ENCODE measurements around the gene RTEL1.

Gene RTEL1

DNA sequence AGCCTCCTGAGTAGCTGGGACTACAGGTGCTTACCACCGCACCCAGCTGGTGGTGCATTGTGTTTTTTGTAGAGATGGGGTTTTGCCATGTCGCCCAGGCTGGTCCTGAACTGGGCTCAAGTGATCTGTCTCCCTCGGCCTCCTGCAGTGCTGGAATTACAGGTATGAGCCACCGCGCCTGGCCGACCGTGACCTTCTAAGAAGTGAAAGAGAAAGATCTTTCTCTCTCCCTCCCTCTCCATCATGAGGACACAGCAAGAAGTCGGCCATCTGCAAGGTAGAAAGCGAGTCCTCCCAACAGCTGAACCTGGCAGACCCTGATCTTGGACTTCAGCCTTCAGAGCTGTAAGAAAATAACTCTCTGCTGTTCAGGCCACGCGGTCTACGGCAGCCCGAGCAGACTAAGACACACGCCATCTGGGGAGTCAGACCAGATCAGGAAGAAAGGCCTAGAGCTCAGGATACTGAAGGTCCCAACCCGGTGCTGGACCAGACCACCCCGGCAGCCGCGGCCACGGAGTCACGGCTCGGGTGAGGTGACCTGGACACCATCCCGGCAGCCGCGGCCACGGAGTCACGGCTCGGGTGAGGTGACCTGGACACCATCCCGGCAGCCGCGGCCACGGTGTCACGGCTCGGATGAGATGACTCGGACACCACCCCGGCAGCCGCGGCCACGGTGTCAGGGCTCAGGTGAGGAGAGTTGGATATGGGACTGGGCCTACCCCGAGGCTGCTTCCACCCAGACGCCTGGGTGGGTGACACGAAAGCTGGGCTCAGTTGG lies 40.8 kb upstream of the RTEL1 start:
- Histone ChIP-seq H4K20me1 (ENCODE audit: insufficient read depth, low read length) (peaks cover 1% of the 10 kb centered on the region; the same call in 1 of the 2 replicates), H3K4me2 (ENCODE audit: low read depth, low read length) (no peak overlapping the region), H3K27ac (ENCODE audit: low read length) (no peak overlapping the region), H3K9me3 (replicated peaks; ENCODE audit: insufficient read depth, low read length) (no peaks in the 10 kb centered on the region), H3K36me3 (replicated peaks; ENCODE audit: insufficient read depth, low read length) (no peaks in the 10 kb centered on the region), H2AFZ (ENCODE audit: low read length) (no peak overlapping the region), H3K9me2 (replicated peaks; ENCODE audit: insufficient read depth, low read length) (no peaks in the 10 kb centered on the region), H3K27me3 (replicated peaks; ENCODE audit: insufficient read depth, low read length) (no peaks in the 10 kb centered on the region), H3K9ac (ENCODE audit: low read length) (no peak overlapping the region), H3K4me1 (ENCODE audit: low read length) (no peaks in the 10 kb centered on the region), H3K79me2 (ENCODE audit: low read length) (peaks cover 61% of the 10 kb centered on the region), H3F3A (ENCODE audit: insufficient read depth, low read length) (no peaks in the 10 kb centered on the region), H3K4me3 (ENCODE audit: low read length) (no peak overlapping the region)
- DNase-seq, result no peak
- TF ChIP-seq EZH2 (optimal IDR thresholded peaks at IDR 0.05; ENCODE audit: low read depth, low read length) (no peak), EZH2phosphoT487 (IDR thresholded peaks at IDR 0.05; ENCODE audit: low read length) (no peak)
- TF ChIP-seq, protein P1, sequence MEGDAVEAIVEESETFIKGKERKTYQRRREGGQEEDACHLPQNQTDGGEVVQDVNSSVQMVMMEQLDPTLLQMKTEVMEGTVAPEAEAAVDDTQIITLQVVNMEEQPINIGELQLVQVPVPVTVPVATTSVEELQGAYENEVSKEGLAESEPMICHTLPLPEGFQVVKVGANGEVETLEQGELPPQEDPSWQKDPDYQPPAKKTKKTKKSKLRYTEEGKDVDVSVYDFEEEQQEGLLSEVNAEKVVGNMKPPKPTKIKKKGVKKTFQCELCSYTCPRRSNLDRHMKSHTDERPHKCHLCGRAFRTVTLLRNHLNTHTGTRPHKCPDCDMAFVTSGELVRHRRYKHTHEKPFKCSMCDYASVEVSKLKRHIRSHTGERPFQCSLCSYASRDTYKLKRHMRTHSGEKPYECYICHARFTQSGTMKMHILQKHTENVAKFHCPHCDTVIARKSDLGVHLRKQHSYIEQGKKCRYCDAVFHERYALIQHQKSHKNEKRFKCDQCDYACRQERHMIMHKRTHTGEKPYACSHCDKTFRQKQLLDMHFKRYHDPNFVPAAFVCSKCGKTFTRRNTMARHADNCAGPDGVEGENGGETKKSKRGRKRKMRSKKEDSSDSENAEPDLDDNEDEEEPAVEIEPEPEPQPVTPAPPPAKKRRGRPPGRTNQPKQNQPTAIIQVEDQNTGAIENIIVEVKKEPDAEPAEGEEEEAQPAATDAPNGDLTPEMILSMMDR (IDR thresholded peaks at IDR 0.05; ENCODE audit: low read length), result no peak

DNA sequence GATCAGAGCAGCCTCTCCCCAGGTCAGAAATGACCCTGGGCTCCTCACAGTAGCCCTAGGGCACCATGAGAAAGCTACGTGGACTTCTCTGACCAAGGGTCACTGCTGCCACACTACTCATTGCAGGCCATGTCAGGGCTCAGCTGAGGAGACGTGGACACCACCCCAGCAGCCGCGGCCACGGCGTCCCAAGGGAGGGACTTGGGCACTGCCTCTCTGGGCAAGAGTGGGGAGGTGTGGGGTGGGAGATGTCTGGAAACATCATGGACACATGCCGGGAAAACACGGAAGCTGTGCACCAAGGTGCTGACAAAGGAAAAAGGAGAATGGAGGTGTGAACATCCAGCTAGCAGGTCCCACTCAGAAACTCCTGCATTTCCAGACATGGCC lies 40.2 kb upstream of the RTEL1 start:
- H4K20me1 ChIP-seq (ENCODE audit: insufficient read depth, low read length), result peaks cover 4% of the 10 kb centered on the region; the same call in 1 of the 2 replicates
- no peak overlapping the region for H3K27ac ChIP-seq (ENCODE audit: low read length)
- H3K36me3 ChIP-seq (replicated peaks; ENCODE audit: insufficient read depth, low read length), result no peaks in the 10 kb centered on the region
- H3F3A ChIP-seq (ENCODE audit: insufficient read depth, low read length), result no peaks in the 10 kb centered on the region
- H3K4me1 ChIP-seq (ENCODE audit: low read length), result no peaks in the 10 kb centered on the region
- no peaks in the 10 kb centered on the region for H3K27me3 ChIP-seq (replicated peaks; ENCODE audit: insufficient read depth, low read length)
- H3K9me2 ChIP-seq (replicated peaks; ENCODE audit: insufficient read depth, low read length), result no peaks in the 10 kb centered on the region
- no peak overlapping the region for H2AFZ ChIP-seq (ENCODE audit: low read length)
- no peak overlapping the region for H3K4me3 ChIP-seq (ENCODE audit: low read length)
- H3K9ac ChIP-seq (ENCODE audit: low read length), result no peak overlapping the region
- no peak for TF ChIP-seq EZH2phosphoT487 (IDR thresholded peaks at IDR 0.05; ENCODE audit: low read length)
- TF ChIP-seq, protein P1 (IDR thresholded peaks at IDR 0.05; ENCODE audit: low read length), result no peak
- TF ChIP-seq EZH2 (optimal IDR thresholded peaks at IDR 0.05; ENCODE audit: low read depth, low read length), result no peak
- DNase-seq, result no peak
- peaks cover 61% of the 10 kb centered on the region for H3K79me2 ChIP-seq (ENCODE audit: low read length)
- no peak overlapping the region for H3K4me2 ChIP-seq (ENCODE audit: low read depth, low read length)
- H3K9me3 ChIP-seq (replicated peaks; ENCODE audit: insufficient read depth, low read length), result no peaks in the 10 kb centered on the region

GRCh38 chr20:63618291-63618980 lies 39.7 kb upstream of the RTEL1 start:
- Histone ChIP-seq H3K4me3 (ENCODE audit: low read length) (no peak overlapping the region), H3K79me2 (ENCODE audit: low read length) (peaks cover 62% of the 10 kb centered on the region), H3K4me2 (ENCODE audit: low read depth, low read length) (no peak overlapping the region), H3K36me3 (replicated peaks; ENCODE audit: insufficient read depth, low read length) (no peaks in the 10 kb centered on the region), H3K4me1 (ENCODE audit: low read length) (no peaks in the 10 kb centered on the region), H3K27me3 (replicated peaks; ENCODE audit: insufficient read depth, low read length) (no peaks in the 10 kb centered on the region), H3K9me3 (replicated peaks; ENCODE audit: insufficient read depth, low read length) (no peaks in the 10 kb centered on the region), H3K9ac (ENCODE audit: low read length) (no peak overlapping the region), H3K9me2 (replicated peaks; ENCODE audit: insufficient read depth, low read length) (no peaks in the 10 kb centered on the region), H3F3A (ENCODE audit: insufficient read depth, low read length) (no peaks in the 10 kb centered on the region), H4K20me1 (ENCODE audit: insufficient read depth, low read length) (peaks cover 4% of the 10 kb centered on the region; the same call in 1 of the 2 replicates), H3K27ac (ENCODE audit: low read length) (no peak overlapping the region), H2AFZ (ENCODE audit: low read length) (no peak overlapping the region)
- no peak for DNase-seq
- TF ChIP-seq EZH2 (optimal IDR thresholded peaks at IDR 0.05; ENCODE audit: low read depth, low read length) (no peak), EZH2phosphoT487 (IDR thresholded peaks at IDR 0.05; ENCODE audit: low read length) (no peak)
- TF ChIP-seq, protein P1 (IDR thresholded peaks at IDR 0.05; ENCODE audit: low read length), result no peak

Measured in MM.1S (cell line).